Astrocyte of the cerebellum (primary cell): Measurements from ENCODE around the gene SORCS2.

ENCODE experiments used
- DNase-seq: peaks from one replicate; pipeline ENCODE4 v3.0.0-alpha.2; 2011; ENCODE audit warnings: low read depth
- H3K4me3 ChIP-seq: 2 replicates; pipeline ENCODE4 v1.5.1; 2011; ENCODE audit warnings: mild to moderate bottlenecking, low read depth, low read length, moderate library complexity
- in situ Hi-C: cut with HindIII; loops from 2 replicates; pipeline ENCODE4 v1.10.0; 2017; ENCODE audit warnings: low sequenced_read_pairs
- TF ChIP-seq, protein P1 (sequence below): IDR thresholded peaks from 2 replicates; pipeline ENCODE4 v1.5.1; 2012; ENCODE audit warnings: low read length, low read depth, moderate library complexity, mild to moderate bottlenecking; ENCODE audit errors: missing control alignments

SORCS2 gene

DNA sequence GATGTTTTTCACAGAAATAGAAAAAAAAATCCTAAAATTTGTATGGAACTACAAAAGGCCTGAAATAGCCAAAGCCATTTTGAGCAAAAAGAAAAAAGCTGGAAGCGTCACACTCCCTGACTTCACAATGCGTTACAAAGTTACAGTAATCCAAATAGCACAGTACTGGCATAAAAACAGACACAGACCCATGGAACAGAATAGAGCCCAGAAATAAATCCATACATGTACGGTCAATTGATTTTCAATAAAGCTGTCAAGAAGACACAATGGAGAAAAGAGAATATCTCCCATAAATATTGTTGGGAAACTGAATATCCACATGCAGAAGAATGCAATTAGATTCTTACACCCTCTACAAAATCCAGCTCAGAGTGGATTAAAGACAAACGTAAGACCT lies 539.1 kb downstream of the SORCS2 start:
- in situ Hi-C loops: no loop called here
- no peak for DNase-seq
- TF ChIP-seq, protein P1, sequence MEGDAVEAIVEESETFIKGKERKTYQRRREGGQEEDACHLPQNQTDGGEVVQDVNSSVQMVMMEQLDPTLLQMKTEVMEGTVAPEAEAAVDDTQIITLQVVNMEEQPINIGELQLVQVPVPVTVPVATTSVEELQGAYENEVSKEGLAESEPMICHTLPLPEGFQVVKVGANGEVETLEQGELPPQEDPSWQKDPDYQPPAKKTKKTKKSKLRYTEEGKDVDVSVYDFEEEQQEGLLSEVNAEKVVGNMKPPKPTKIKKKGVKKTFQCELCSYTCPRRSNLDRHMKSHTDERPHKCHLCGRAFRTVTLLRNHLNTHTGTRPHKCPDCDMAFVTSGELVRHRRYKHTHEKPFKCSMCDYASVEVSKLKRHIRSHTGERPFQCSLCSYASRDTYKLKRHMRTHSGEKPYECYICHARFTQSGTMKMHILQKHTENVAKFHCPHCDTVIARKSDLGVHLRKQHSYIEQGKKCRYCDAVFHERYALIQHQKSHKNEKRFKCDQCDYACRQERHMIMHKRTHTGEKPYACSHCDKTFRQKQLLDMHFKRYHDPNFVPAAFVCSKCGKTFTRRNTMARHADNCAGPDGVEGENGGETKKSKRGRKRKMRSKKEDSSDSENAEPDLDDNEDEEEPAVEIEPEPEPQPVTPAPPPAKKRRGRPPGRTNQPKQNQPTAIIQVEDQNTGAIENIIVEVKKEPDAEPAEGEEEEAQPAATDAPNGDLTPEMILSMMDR: no peak
- H3K4me3 ChIP-seq: no peak overlapping the region

DNA sequence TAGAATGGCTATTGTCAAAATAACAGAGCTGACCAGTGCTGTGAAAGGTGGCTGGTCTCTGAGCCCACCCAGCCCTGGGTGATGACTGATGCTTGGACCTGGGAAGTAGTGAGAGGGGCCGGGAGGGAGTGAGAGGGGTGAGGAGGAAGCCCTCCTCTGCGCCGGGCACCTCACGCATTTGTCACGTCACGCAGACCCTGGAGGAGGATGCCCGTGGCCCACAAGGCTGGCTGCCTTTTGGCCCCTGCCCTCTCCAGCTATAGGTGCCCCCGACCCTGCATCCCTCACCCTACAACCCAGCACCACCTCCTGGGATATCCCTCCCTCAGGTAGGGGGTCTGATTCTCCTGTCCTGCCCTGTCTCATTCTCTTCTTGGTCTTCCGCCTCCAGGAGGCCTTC lies 539.9 kb downstream of the SORCS2 start:
- in situ Hi-C loops: no loop called here
- DNase-seq: no peak
- no peak overlapping the region for H3K4me3 ChIP-seq
- TF ChIP-seq, protein P1: no peak

DNA sequence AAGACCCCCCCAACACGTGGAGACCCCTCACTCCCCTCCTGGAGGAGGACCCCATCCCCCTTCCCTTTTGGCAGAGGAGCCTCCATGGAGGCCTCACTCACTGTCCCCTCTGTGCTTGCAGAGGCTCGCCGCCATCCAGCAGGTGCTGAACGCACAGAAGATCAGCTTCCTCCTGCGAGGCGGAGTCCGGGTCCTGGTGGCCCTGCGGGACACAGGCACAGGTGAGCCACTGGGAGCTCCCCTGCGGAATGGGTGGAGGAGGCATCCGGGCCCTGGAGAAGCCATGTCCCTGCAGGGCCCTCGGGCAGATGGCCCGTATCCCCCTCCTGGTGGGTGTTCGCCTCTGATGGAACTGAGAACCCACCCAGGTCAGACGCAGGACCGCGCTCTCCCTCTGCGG lies 540.9 kb downstream of the SORCS2 start:
- TF ChIP-seq, protein P1: no peak
- in situ Hi-C loops: no loop called here
- no peak overlapping the region for H3K4me3 ChIP-seq
- no peak for DNase-seq

DNA sequence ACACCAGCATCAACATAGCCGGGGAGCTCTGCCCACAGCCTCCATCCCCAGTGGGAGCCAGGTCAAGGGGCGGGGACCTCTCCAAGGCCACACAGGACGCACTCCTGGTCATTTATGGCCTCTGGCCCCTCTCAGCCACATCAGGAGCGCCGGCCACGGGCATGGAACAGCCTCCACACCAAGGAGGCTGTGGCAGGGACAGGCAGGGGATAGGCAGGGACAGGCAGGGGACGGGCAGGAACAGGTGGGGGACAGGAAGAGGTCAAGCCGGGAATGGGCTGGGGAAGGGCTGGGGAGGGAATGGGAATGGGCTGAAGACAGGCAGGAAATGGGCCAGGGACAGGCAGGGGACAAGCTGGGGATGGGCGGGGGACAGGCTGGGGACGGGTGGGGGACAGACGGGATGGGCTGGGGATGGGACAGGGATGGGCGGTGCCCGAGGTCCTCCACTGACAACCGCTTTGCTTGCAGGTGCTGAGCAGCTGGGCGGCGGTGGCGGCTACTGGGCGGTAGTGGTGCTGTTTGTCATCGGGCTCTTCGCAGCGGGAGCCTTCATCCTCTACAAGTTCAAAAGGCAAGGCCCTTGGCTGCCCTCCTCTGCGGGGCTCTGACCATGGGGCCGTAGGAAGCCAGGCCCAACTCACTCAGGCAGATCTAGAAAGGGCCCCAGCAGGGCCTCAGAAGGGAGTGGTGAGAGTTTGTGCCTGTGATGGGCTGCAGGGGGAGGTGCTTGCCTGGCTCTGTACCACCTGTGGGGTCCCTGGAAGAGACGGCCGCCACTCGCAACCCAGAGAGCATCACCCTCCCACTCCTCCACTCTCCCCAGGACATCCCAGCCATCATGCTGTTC lies 541.7 kb downstream of the SORCS2 start:
- DNase-seq: no peak
- TF ChIP-seq, protein P1: no peak
- in situ Hi-C loops: no loop called here

DNA sequence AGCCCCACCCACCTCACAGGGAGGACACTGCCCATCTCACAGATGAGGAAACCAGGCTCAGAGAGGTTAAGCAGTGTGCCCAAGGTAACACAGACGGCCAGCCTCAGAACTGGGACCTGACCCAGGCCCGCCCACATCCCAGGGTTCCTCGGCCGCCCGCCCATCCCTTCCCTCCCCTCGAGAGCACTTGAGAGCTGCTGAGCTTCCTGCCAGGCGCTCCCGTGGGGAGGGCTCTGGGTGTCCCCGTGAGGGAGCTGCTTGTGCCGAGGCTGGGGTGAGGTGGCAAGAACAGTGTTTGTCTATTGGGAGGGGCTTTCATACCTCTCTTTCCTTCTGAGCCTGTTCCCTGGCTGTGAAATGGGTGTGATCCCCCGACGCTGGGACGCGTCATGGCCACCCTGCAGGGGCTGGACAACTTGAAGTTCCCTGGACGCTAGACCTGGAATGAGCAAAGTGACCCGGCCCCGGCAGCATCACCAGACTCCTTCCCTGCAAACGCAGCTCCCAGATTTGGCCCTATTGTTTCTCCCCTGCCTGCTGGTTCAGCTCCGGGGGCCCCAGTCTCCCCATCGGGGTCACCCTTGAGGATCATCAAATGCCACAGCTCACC lies 542.4 kb downstream of the SORCS2 start:
- no peak overlapping the region for H3K4me3 ChIP-seq
- TF ChIP-seq, protein P1: no peak
- in situ Hi-C loops: no loop called here
- DNase-seq: no peak

More for the DNA sequence above, 541.7 kb downstream of the SORCS2 start:
- H3K4me3 ChIP-seq: no peak overlapping the region

DNA sequence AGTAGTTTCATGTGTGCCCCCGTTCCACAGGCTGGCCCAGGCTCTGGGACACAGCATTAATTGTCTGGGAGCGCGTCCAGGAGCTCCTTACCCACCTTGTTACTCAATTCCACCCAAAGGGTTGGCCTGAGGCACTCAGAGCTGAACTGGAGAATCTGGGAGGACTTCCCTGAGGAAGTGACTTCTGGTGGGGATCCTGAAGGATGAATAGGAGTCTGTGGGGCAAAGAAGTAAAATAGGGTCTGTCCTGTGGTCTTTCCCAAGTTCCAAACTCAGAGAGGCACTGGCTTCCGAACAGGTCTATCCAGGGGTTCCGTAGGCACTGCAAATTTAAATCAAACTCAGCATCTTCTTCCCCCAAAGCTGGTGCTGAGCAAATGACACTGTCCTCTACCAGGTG lies 543.1 kb downstream of the SORCS2 start:
- DNase-seq: no peak
- in situ Hi-C loops: no loop called here
- TF ChIP-seq, protein P1: no peak
- no peak overlapping the region for H3K4me3 ChIP-seq
